Activated CD8-positive, alpha-beta memory T cell treated with anti-CD3 and anti-CD28 coated beads for 24 hours (primary cell): ENCODE data around the gene DYSF.

Experiments used
- DNase-seq: peaks from one replicate; pipeline ENCODE4 v3.0.0-alpha.2; 2020

Gene DYSF

GRCh38 chr2:71555798-71556454 lies 102.6 kb downstream of the DYSF start:
- DNase-seq: no peak

GRCh38 chr2:71556692-71557250 lies 103.4 kb downstream of the DYSF start:
- DNase-seq: no peak

- DNase-seq: no peak
These were observed 104.0 kb downstream of the DYSF start for GRCh38 chr2:71557321-71557720.

- DNase-seq: no peak
These were observed 105.1 kb downstream of the DYSF start for GRCh38 chr2:71558300-71559051.

- DNase-seq: no peak
These were observed 105.9 kb downstream of the DYSF start for GRCh38 chr2:71559080-71559827.

GRCh38 chr2:71559828-71560637 lies 106.7 kb downstream of the DYSF start:
- no peak for DNase-seq

GRCh38 chr2:71560638-71561011 lies 107.3 kb downstream of the DYSF start:
- DNase-seq: no peak

- DNase-seq: no peak
These were observed 108.3 kb downstream of the DYSF start for GRCh38 chr2:71561441-71562267.

- no peak for DNase-seq
These were observed 109.2 kb downstream of the DYSF start for GRCh38 chr2:71562518-71562917.

- DNase-seq: no peak
These were observed 110.5 kb downstream of the DYSF start for GRCh38 chr2:71563872-71564271.

- DNase-seq: no peak
These were observed 111.0 kb downstream of the DYSF start for GRCh38 chr2:71564361-71564760.

- DNase-seq: no peak
These were observed 111.4 kb downstream of the DYSF start for GRCh38 chr2:71564790-71565189.

GRCh38 chr2:71566372-71566771 lies 113.0 kb downstream of the DYSF start:
- no peak for DNase-seq

- DNase-seq: no peak
These were observed 114.3 kb downstream of the DYSF start for GRCh38 chr2:71567625-71568024.

GRCh38 chr2:71568103-71568502 lies 114.7 kb downstream of the DYSF start:
- DNase-seq: no peak

GRCh38 chr2:71570511-71570910 lies 117.2 kb downstream of the DYSF start:
- no peak for DNase-seq

GRCh38 chr2:71570951-71571460 lies 117.6 kb downstream of the DYSF start:
- DNase-seq: no peak

GRCh38 chr2:71571945-71572344 lies 118.6 kb downstream of the DYSF start:
- no peak for DNase-seq

- DNase-seq: no peak
These were observed 122.6 kb downstream of the DYSF start for GRCh38 chr2:71575966-71576365.

GRCh38 chr2:71576541-71576940 lies 123.2 kb downstream of the DYSF start:
- DNase-seq: no peak

- no peak for DNase-seq
These were observed 123.8 kb downstream of the DYSF start for GRCh38 chr2:71577209-71577608.
